ENCODE measurements around the gene SMARCA1.

The SMARCA1 gene

GRCh38 chrX:129452523-129452922 is 70.8 kb downstream of the SMARCA1 start:
- DNase-seq, result no peak

DNA sequence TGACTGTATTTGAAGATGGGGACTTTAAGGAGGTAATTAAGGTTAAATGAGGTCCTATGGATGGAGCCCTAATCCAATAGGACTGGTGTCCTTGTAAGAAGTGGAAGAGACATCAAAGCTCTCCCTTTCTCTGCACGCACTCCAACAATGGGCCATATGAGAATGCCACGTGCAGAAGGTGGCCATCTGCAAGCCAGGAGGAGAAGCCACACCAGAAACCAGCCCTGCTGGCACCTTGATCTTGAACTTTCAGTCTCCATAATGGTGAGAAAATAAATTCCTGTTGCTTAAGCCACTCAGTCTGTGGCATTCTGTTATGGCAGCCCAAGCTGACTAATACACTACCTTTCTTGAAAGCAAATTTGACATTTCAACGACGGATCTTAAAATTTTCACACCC is 73.2 kb downstream of the SMARCA1 start:
- no peak for DNase-seq

- no peak for DNase-seq
Observed at GRCh38 chrX:129449148-129449547, 74.1 kb downstream of the SMARCA1 start.

GRCh38 chrX:129445436-129445835 is 77.9 kb downstream of the SMARCA1 start:
- DNase-seq, result no peak

- no peak for DNase-seq
Observed at GRCh38 chrX:129433945-129434344, 89.3 kb downstream of the SMARCA1 start.

- DNase-seq, result no peak
Observed at GRCh38 chrX:129433461-129433860, 89.8 kb downstream of the SMARCA1 start.

- no peak for DNase-seq
Observed at GRCh38 chrX:129427267-129427666, 96.0 kb downstream of the SMARCA1 start.

GRCh38 chrX:129423191-129423590 is 100.1 kb downstream of the SMARCA1 start:
- DNase-seq, result no peak

GRCh38 chrX:129404670-129405008 is 118.7 kb downstream of the SMARCA1 start:
- no peak for DNase-seq

DNA sequence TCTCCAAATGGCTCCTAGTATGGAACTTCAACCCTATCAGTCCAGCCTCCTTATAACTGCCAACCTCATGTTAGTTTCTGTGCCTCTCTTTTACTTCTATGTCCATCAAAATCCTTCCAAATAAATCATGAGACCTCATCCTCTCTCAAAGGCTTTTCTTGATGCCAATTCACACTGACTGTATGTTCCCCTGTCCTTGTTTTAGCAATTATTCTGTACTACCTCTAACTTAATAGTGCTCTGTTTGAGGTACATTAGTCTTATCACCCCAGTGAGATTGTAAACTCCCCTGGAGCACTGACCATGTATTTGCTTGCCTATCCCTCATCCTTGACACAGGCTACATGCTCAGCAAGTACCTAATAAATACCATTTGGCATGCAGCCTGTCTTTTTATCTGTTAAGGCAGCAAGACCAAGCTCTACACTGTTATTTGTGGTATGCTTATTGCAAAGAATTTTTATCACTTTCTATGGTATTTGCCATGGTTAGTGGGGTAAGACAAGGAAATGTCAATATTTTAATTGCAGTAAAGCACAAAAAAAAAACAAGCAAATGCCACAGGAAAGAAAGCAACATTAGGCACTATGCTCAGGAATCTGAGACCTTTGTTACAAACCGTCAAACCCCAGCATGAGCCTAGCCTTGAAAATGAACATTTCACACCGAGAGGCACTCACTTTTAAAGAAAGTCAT is 119.2 kb downstream of the SMARCA1 start:
- DNase-seq, result no peak

All from activated T-cell treated with anti-CD3 and anti-CD28 coated beads, Interleukin-2, amount 50 U/mL, for 1 hour (primary cell).